Nephron progenitor cell (in vitro differentiated cells): ENCODE data around the gene C1QTNF7.

ENCODE experiments used
- DNase-seq: peaks from one replicate; pipeline ENCODE4 v3.0.0; 2021
- H3K27ac Mint-ChIP-seq: 2 replicates; pipeline ENCODE4 v1.8.0; 2021; ENCODE audit warnings: mild to moderate bottlenecking, moderate library complexity, mixed read lengths
- H3K27me3 Mint-ChIP-seq: 2 replicates; pipeline ENCODE4 v1.8.0; 2021; ENCODE audit warnings: mild to moderate bottlenecking, low read depth, mixed read lengths; ENCODE audit not compliant: poor library complexity
- H3K36me3 Mint-ChIP-seq: 2 replicates; pipeline ENCODE4 v1.8.0; 2021; ENCODE audit warnings: low read depth, mixed read lengths
- H3K4me1 Mint-ChIP-seq: 2 replicates; pipeline ENCODE4 v1.8.0; 2021; ENCODE audit warnings: mixed read lengths
- H3K4me3 Mint-ChIP-seq: 2 replicates; pipeline ENCODE4 v1.8.0; 2021; ENCODE audit warnings: mild to moderate bottlenecking, moderate library complexity, mixed read lengths
- H3K9me3 Mint-ChIP-seq: 2 replicates; pipeline ENCODE4 v1.8.0; 2021; ENCODE audit warnings: mild to moderate bottlenecking, moderate library complexity, mixed read lengths
- TF ChIP-seq, protein P1 (sequence below): fragments of 200-600 bp; sonication (generic); IDR thresholded peaks from 2 replicates; pipeline ENCODE4 v1.5.0; 2021; ENCODE audit warnings: antibody characterized with exemption

C1QTNF7 gene

GRCh38 chr4:15427701-15428100, at the start of gene C1QTNF7:
Gene C1QTNF7, plus strand, starts transcription at chr4:15428033. Its CDS starts 7,711 bp downstream, at chr4:15435744.
- Mint-ChIP-seq H3K27me3 (peaks cover 6% of the 10 kb centered on the region), H3K4me1 (no peaks in the 10 kb centered on the region), H3K9me3 (peaks cover 1% of the 10 kb centered on the region), H3K4me3 (no peak within 1 kb of the TSS), H3K27ac (peak within 1 kb of the TSS; percentile 80), H3K36me3 (peaks cover 8% of the 10 kb centered on the region)
- no peak for DNase-seq
- TF ChIP-seq, protein P1, sequence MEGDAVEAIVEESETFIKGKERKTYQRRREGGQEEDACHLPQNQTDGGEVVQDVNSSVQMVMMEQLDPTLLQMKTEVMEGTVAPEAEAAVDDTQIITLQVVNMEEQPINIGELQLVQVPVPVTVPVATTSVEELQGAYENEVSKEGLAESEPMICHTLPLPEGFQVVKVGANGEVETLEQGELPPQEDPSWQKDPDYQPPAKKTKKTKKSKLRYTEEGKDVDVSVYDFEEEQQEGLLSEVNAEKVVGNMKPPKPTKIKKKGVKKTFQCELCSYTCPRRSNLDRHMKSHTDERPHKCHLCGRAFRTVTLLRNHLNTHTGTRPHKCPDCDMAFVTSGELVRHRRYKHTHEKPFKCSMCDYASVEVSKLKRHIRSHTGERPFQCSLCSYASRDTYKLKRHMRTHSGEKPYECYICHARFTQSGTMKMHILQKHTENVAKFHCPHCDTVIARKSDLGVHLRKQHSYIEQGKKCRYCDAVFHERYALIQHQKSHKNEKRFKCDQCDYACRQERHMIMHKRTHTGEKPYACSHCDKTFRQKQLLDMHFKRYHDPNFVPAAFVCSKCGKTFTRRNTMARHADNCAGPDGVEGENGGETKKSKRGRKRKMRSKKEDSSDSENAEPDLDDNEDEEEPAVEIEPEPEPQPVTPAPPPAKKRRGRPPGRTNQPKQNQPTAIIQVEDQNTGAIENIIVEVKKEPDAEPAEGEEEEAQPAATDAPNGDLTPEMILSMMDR: no peak

DNA sequence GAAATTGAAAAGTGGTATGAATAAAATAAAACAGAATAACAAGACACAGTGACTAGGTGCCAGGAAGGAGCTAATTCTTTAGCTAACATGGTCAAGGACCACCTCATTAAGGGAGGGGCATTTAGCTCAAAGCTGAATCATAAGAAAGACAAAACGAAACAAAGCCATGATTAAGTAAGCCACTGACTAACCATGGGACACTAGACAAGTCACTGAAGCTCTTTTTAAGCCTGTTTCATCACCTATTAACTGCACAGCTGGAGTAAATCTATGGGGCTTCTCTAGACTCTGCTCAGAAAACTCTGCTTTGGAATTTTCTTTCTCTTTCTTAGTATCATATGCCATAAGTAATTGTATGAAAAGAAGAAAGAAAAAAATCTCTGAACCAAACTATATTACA, 49.8 kb upstream of the C1QTNF7 start:
- H3K36me3 Mint-ChIP-seq: peaks cover 8% of the 10 kb centered on the region
- TF ChIP-seq, protein P1: no peak
- H3K9me3 Mint-ChIP-seq: no peaks in the 10 kb centered on the region
- no peak for DNase-seq
- H3K4me1 Mint-ChIP-seq: peaks cover 10% of the 10 kb centered on the region
- no peaks in the 10 kb centered on the region for H3K27me3 Mint-ChIP-seq
- no peak overlapping the region for H3K4me3 Mint-ChIP-seq
- peak overlapping the region; percentile 71 for H3K27ac Mint-ChIP-seq

GRCh38 chr4:15378493-15378892, 49.3 kb upstream of the C1QTNF7 start:
- no peaks in the 10 kb centered on the region for H3K9me3 Mint-ChIP-seq
- H3K27ac Mint-ChIP-seq: no peak overlapping the region
- DNase-seq: no peak
- no peak overlapping the region for H3K4me3 Mint-ChIP-seq
- TF ChIP-seq, protein P1: no peak
- peaks cover 8% of the 10 kb centered on the region for H3K36me3 Mint-ChIP-seq
- H3K4me1 Mint-ChIP-seq: peaks cover 10% of the 10 kb centered on the region
- H3K27me3 Mint-ChIP-seq: no peaks in the 10 kb centered on the region

- DNase-seq: no peak
- no peak overlapping the region for H3K27ac Mint-ChIP-seq
- no peak overlapping the region for H3K4me3 Mint-ChIP-seq
- no peaks in the 10 kb centered on the region for H3K27me3 Mint-ChIP-seq
- H3K4me1 Mint-ChIP-seq: no peaks in the 10 kb centered on the region
- no peaks in the 10 kb centered on the region for H3K9me3 Mint-ChIP-seq
- TF ChIP-seq, protein P1: no peak
- H3K36me3 Mint-ChIP-seq: peaks cover 13% of the 10 kb centered on the region
These were observed 46.0 kb upstream of the C1QTNF7 start for GRCh38 chr4:15381806-15382338.

- Mint-ChIP-seq H3K36me3 (peaks cover 13% of the 10 kb centered on the region), H3K9me3 (no peaks in the 10 kb centered on the region), H3K27me3 (no peaks in the 10 kb centered on the region), H3K4me3 (no peak overlapping the region), H3K4me1 (no peaks in the 10 kb centered on the region), H3K27ac (no peak overlapping the region)
- TF ChIP-seq, protein P1: no peak
- no peak for DNase-seq
These were observed 45.1 kb upstream of the C1QTNF7 start for GRCh38 chr4:15382669-15383273.

DNA sequence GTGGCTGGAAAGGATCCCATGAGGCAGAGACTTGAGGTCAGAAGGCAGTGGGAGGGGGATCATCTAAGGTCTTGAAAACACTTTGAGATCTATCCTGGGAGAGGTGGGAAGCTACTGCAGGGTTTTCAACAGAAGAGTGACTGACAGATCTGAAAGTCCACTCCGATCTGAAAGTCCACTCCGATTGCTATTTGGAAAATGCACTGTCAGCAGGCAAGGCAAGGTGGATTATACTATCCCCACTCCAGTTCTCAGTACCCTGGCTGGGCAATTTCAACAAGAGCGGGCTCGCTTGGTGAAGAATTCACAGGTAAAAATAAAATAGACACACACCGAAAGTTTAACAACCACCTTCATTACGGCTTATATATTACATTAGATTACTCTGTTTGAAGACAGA, 42.3 kb upstream of the C1QTNF7 start:
- H3K27ac Mint-ChIP-seq: no peak overlapping the region
- TF ChIP-seq, protein P1: no peak
- no peak overlapping the region for H3K4me3 Mint-ChIP-seq
- DNase-seq: no peak
- H3K36me3 Mint-ChIP-seq: peaks cover 13% of the 10 kb centered on the region
- no peaks in the 10 kb centered on the region for H3K27me3 Mint-ChIP-seq
- H3K9me3 Mint-ChIP-seq: no peaks in the 10 kb centered on the region
- H3K4me1 Mint-ChIP-seq: no peaks in the 10 kb centered on the region
